GM18909 (cell line): Measurements from ENCODE around the gene ZDHHC18.
A peak's percentile ranks its signal among the peaks of the same experiment; 100 is the strongest.
"Not testable (repeated sequence)": the region's sequence is repeated elsewhere in the genome, so short reads cannot be mapped to it uniquely, and the experiment has no call there.

Source experiments
- ATAC-seq: cut with Tn5 transposase; IDR thresholded peaks from one replicate; pipeline ENCODE4 v1.9.1; 2021; ENCODE audit warnings: mild to moderate bottlenecking; ENCODE audit not compliant: unreplicated experiment, poor library complexity

The ZDHHC18 gene

DNA sequence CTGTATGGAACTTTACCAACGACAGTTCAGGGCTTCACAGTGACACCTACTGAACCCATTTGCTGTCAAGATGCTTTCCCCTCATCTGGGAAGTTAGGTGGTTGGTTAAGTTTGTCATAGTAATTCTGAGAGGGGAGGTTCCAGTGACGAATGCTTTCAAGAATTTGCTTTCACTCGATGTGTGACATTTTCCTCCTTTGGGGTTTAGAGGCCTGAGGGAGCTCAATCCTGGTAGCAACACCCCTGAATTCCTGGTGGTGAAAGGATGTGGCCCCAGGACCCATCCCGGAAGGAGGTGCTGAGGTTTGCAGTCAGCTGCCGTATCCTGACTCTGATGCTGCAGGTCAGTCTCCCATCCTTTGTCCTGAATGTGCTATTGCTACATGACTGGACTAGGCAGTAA is 35.9 kb upstream of the ZDHHC18 start:
- no peak for ATAC-seq

DNA sequence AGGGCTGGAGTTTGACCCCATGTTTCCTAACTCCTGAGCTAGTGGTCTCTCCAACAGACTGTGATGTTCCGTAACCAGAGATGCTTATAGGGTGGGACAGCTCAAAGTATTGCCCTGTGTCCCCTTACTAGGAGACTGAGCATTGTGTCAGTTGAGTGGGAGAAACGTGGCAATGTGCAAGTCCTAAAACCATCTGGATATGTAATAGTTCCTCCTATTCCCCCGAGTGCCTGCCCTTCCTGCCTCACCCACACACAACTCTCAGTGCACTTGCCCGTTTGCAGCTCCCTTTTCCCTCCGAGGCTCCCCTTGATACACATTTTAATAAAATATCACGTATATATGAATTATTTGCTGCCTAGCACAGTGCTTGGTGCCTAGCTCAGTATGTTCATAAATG is 35.3 kb upstream of the ZDHHC18 start:
- no peak for ATAC-seq

DNA sequence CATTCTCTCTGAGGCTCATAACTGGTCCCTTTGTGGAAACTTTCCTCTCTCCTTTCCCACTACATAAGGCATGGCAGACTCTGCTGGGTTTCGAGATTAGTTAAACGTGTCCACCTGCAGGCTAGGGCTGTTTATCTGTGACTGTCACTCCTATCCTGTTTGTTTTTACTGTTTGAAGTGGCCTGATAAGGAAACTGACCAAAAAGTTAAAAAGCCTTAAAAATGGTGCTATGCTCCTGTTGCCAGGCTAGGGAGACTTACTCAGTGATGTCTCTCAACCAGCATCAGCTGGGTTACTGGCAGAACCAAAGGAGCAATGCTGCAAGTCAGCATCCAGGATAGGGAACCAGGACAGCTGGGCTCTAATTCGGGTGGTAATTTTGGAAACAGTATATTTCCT is 34.9 kb upstream of the ZDHHC18 start:
- ATAC-seq = no peak

DNA sequence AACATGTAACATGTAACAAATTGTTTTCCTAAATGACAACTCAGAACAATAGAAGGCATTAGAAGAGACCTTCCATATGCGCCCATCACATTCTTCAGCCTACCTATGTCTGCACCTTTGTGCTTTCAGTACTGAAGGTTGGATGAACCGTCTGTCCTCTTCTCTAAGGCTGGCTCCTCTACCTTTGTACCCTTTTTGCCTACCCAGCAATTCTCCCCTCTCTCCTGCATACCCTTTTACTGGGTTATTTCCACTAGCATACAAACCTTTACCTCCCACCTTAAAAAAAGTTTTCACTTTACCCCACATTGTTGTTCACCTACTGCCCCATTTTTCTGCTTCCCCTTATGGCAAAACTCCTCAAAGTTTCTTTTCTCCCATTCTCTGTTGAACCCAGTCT is 33.6 kb upstream of the ZDHHC18 start:
- no peak for ATAC-seq

DNA sequence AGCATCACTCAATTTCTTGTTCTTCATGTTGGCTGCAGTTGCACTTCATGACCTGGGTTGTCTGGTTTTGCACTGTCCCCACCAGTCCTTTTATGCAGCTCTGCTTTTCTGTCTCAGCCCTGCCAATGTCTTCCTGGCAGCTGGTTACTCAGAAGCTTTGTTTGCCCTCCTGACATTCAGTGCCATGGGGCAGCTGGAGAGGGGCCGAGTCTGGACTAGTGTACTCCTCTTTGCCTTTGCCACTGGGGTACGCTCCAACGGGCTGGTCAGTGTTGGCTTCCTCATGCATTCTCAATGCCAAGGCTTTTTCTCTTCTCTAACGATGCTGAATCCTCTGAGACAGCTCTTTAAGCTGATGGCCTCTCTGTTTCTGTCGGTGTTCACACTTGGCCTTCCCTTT is 32.1 kb upstream of the ZDHHC18 start:
- ATAC-seq = no peak

DNA sequence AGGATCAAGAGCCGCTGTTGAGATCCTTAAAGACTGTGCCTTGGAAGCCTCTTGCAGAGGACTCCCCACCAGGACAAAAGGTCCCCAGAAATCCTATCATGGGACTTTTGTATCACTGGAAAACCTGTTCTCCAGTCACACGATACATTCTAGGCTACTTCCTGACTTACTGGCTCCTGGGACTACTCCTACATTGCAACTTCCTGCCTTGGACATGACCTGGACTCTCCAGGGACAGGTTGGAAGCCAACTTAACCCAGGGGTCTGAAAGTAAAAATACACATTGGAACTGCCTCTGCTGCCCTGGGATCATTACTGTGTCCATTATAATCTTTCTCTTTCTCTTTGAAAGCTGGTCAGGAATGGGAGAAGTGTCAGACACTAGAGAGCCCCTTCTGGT is 28.9 kb upstream of the ZDHHC18 start:
- ATAC-seq = no peak

DNA sequence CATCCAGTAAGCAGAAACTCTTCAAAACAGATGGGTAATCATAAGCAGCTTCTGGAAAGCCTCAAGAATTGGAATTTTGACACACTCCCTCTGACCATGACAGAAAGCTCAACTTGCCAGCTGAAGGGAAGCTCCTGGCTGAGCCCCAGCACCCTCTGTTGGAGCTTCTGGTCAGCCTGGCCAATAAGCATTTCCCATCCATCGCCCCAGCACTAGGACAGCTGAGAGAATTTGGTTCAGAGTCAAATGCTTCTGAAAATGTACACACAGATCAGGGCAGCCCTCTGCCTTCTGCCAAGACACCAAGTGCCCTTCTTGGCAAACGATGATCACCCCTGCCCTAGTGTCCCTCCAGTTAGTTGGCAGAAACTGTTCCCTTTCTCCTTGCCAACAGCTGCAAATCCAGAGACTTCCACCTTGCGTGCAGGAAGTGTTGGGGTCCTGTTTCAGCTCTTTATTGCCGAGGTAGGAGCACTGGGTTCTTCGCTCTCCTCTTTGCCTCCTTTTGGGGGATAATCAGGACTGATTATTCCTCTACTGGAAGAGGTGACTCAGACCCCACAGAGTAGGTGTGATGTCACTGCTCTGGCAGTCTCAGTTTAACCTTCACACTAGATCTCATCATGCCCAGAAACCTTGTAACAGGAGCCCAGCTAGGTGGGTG is 26.9 kb upstream of the ZDHHC18 start:
- ATAC-seq = no peak

DNA sequence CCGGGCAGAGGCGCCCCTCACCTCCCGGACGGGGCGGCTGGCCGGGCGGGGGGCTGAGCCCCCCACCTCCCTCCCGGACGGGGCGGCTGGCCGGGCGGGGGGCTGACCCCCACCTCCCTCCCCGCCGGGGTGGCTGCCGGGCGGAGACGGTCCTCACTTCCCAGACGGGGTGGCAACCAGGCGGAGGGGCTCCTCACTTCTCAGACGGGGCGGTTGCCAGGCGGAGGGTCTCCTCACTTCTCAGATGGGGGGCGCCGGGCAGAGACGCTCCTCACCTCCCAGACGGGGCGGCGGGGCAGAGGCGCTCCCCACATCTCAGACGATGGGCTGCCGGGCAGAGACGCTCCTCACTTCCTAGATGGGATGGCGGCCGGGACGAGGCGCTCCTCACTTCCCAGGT is 22.6 kb upstream of the ZDHHC18 start:
- not testable (repeated sequence) for ATAC-seq

DNA sequence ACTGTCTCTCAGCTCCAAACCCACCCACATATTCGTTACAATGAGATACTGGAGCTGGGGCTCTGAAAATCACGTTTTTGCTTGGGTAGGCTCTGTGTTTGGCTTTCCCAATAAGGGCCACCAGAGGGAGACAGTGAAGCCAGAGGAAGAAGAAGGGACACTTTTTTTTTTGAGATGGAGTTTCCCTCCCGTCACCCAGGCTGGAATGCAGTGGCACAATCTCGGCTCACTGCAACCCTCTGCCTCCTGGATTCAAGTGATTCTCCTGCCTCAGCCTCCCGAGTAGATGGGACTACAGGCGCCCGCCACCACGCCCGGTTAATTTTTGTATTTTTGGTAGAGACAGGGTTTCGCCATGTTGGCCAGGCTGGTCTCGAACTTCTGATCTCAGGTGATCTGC is 16.4 kb upstream of the ZDHHC18 start:
- not testable (repeated sequence) for ATAC-seq

DNA sequence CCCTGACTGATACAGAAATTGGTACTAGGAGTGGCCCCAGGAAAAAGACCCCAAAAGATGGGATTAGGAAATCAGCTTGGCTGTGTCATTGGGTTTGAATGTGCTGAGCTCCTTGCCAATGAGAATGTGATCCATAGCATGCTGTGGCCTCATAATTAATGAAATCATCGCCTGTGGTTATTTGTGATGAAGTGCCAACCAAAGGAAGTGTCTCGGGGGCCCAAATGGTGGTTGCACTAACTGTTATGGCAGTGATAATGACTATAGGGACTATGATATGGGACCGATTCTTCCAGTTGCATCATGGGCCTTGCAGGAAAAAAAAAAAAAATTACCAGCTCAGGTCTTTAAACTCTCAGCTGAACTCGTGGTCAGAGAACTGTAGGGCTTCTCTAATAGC is 15.4 kb upstream of the ZDHHC18 start:
- ATAC-seq = no peak

DNA sequence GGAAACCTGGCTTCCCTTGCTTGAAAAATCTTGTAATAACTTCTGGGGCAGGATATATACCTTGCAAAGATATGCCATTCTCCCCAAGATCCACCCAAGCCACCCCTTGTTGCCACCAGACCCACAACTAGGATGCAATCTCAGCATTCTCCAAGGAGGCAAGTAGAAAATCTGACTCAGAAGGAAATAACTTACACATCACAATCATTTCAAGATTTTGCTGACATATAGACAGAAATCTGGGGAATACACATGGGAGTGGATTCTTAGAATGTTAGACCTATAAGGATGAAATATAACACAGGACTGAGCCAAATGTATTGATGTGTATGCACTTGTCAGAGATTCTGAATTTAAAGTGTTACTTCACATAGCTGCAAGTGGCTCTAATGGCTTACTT is 14.8 kb upstream of the ZDHHC18 start:
- ATAC-seq = no peak

DNA sequence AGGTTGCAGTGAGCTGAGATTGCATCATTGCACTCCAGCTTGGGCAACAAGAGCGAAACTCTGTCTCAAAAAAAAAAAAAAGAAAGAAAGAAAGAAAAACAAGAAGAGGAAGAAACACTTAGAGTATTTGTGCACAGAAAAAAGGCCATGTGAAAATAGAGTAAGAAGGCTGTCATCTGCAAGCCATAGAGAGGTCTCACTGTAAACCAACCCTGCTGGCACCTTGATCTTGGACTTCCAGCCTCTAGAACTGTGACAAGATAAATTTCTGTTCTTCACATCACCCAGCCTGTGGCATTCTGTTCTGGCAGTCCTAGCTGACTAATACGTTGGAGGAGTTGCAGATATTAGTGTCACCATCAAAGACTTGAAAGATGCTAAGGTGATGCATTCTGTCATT is 12.1 kb upstream of the ZDHHC18 start:
- ATAC-seq = no peak

DNA sequence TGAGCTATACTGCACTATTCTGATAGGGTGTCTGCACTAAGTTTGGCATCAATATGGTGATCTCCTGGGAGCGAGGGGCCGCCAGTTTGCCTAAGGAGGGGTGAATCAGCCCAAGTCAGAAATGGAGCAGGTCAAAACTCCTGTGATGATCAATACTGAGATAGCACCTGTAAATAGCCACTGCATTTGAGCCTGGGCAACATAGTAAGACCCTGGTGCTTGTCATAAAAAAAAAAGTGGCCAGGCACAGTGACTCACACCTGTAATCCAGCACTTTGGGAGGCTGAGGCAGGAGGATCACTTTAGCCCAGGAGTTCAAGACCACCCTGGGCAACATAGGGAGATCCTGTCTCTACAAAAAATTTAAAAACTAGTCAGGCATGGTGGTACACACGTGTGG is 11.6 kb upstream of the ZDHHC18 start:
- no peak for ATAC-seq

DNA sequence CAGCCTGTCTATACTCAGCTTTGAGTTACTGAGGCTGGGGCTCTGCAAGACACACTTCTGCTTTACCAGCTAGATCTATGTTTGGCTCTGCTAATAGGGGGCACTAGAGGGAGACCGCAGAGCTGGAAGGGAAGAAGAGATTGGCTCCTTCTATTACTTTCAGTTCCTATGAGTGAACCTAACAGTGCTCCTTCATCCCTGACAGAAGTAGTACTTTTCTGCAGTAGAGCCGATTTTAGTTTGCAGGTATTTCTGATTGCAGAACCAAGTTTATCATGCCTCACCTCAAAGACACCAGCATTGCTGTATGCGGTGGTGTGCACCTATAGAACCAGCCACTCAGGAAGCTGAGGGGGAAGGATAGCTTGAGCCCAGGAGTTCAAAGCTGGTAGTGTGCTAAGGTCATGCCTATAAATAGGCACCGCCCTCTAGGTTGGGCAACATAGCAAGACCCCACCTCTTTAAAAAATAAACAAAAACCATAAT is 5.7 kb upstream of the ZDHHC18 start:
- ATAC-seq = peak; percentile 78

DNA sequence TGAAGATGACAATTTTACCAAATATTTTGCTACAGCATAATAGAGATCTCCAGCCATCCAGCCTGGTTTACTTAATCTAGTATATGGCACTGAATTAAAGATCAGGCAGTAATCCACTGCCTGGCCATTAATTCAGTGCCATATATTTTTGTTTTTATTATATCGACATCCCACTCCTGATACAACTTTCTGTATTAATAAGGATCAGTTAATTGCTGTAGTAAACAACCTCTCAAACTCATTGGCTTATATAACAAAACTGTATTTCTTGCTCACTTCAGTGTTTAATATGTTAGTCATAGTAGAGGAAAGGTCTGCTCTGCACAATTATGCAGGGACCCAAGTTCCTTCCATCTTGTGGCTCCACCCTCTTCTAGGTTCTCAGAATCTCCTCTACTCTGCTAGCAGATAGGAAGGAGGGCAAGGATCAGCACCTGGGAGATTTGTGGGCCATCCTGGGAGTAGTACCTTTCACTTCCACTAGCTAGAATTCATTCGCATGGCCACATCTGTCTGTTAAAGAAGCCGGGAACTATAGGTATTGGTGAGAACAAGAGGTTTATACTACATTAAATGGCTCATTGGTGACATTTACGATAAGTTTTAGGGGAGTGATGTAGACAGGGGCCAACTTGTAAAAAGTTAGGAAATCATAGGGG is 3.6 kb upstream of the ZDHHC18 start:
- no peak for ATAC-seq

DNA sequence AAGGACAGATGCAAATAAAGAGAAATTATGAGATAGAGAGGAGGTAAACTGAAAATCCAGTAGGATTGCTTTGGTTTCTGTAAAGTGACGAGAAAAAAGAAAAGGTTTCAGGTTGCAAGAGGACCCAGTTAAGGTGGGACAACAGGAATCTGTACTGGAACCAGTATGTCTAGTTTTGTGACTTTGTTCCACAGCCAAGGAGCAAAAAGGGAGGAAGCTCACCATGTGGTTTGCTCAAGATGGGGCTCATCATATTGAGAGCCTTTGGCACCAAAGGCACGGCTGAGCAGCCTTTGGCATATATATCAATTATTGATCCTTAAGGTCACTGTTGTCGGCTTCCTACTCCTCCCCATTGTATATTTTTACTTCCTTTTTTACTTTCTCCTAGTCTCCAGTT is 1.8 kb upstream of the ZDHHC18 start:
- no peak for ATAC-seq

DNA sequence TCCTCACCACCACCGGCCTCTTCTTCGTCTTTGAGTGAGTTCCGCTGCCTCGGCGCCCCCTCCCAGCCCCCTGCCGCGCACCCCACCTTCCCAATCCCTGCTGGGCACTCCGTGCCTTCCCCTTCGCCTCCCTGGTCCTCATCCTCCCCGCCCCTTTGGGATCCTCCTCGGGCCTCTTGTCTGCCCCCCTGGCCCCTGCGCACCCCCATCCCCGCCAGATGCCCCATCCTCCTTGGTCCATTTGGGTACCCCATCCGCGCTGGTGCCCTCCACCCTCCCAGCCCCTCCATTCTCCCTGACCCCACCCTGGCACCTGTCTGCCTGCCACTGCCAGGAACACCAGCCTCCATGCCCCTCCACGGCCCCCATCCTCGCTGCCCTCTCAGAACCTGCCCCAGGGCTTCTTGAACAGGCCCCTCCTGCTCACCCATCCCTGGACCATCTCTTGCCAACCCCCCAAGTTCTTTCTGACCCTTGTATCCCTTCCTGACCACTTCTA is 667 bp downstream of the ZDHHC18 start:
- ATAC-seq = no peak

DNA sequence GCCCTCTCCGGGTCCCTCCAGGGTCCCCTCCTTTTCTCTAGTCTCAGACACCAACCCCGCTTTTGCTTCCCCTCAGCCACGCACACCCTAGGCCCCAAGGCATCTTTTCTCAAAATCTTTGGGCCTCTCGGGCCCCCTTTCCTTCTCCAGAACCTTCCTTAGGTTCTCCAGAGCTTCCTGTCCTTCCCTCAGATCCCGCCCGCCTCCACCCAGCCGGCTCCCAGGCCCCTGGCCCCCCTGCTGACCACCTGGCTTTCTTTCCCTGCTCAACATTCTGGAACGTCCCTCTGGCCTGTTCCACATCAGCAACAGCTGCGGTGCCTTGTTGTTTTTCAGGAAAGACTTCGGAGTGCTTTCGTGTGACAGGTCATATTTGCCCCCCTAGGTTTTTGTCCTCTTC is 1.2 kb downstream of the ZDHHC18 start:
- no peak for ATAC-seq

DNA sequence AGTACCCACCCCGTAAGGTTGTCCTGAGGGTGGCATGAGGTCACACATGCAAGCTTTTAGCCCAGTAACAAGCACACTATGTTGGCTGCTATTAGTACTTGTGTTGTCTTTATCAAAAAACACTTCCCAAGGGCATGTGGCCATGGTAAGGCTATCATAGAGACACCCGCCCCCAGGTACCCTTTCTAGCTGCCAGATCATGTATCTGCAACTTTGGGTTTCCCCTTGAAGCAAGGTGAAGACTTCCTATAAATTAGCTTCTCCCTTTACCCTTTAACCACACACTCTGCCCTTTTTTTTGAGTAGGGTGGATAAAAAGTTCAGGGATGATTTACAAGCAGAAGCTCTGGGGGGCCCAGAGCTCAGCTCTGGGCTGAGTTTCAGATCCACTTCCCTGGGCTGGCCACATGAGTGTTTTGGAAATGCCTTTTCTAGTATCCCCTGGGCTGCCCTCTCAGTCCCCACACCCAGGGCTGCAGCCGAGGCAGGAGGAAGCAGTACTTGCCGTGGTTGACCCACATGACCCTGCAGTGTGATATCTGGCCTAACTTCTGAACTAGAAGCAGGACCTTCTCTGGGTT is 2.0 kb downstream of the ZDHHC18 start:
- no peak for ATAC-seq

DNA sequence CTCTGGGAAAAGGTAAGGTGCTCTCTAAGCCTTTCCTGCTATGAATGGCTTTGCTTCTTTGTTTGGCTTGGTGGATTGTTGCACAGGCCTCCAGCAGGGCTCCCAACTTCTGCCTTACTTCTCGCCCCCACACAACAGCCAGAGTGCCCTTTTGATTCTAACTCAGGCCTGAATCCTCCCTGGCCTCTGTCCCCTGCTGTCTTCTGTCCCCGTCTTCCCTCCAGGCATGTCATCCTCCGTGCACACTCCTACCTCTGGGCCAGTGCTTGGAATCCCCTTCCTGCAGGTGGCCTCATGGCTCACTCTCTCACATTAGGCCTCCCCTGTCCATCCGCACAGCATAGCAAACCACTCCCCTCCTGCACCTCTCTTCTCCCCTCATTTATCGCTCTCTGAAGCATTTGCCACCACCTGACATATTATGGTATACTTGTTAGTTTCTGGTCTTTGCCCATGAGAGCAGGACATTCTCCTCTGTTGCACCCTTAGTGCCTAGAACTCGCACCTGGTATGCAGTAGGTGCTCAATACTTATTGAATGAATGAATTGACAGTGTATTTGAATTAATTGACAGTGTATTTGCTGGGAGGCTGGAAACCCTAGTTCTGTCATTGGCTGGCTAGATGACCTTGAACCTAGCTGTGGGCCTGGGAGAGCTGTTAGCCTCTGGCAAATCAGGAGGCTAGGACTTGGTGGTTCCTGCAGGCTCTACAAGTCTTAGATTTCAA is 2.9 kb downstream of the ZDHHC18 start:
- no peak for ATAC-seq

DNA sequence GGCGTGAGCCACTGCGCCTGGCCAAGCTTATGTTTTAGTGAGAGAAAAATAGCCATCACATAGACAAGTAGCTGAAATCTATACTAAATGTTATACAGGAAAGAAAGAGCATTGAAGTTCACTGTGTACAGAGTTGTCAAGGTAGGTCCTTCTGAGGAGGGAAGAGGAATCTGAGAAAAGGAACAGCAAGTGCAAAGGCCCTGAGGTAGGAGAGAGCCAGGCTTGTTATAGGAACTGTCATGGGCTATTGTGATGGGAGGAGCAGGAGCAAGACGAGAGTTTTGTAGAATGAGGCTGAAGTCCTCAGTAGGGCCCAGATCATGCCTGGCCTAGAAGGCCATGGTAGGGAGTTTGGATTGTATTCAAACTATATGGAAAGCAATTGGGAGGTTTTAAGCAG is 4.6 kb downstream of the ZDHHC18 start:
- ATAC-seq = no peak
